Astrocyte of the cerebellum (primary cell): Measurements from ENCODE around the gene TRIM60.
"Not testable (repeated sequence)": the region's sequence is repeated elsewhere in the genome, so short reads cannot be mapped to it uniquely, and the experiment has no call there.

Source experiments
- DNase-seq: peaks from one replicate; pipeline ENCODE4 v3.0.0-alpha.2; 2011; ENCODE audit warnings: low read depth
- H3K4me3 ChIP-seq: 2 replicates; pipeline ENCODE4 v1.5.1; 2011; ENCODE audit warnings: mild to moderate bottlenecking, low read depth, low read length, moderate library complexity
- CTCF ChIP-seq: IDR thresholded peaks from 2 replicates; pipeline ENCODE4 v1.5.1; 2012; ENCODE audit warnings: low read length, low read depth, moderate library complexity, mild to moderate bottlenecking; ENCODE audit errors: missing control alignments
- in situ Hi-C: cut with HindIII; loops from 2 replicates; pipeline ENCODE4 v1.10.0; 2017; ENCODE audit warnings: low sequenced_read_pairs

TRIM60 gene

GRCh38 chr4:165053645-165054044 is 21.8 kb downstream of the TRIM60 start, which contains the start of gene TRIM75:
TRIM75 (plus strand) TSS chr4:165053866; CDS start chr4:165059148, 5,282 bp downstream.
- H3K4me3 ChIP-seq, result no peak within 1 kb of the TSS
- TF ChIP-seq CTCF, result no peak
- in situ Hi-C loops, result no loop called here
- DNase-seq, result no peak

GRCh38 chr4:165055601-165056000 is 23.8 kb downstream of the TRIM60 start:
- no peak for TF ChIP-seq CTCF
- in situ Hi-C loops, result no loop called here
- DNase-seq, result no peak
- H3K4me3 ChIP-seq, result no peak overlapping the region

- no peak overlapping the region for H3K4me3 ChIP-seq
- no peak for TF ChIP-seq CTCF
- no peak for DNase-seq
- in situ Hi-C loops, result no loop called here
Observed at GRCh38 chr4:165058666-165059065, 26.9 kb downstream of the TRIM60 start.

- in situ Hi-C loops, result no loop called here
- no peak overlapping the region for H3K4me3 ChIP-seq
- no peak for DNase-seq
- no peak for TF ChIP-seq CTCF
Observed at GRCh38 chr4:165059386-165059785, 27.6 kb downstream of the TRIM60 start.

- H3K4me3 ChIP-seq, result no peak overlapping the region
- TF ChIP-seq CTCF, result peak; percentile 37
- in situ Hi-C loops, result no loop called here
- no peak for DNase-seq
Observed at GRCh38 chr4:165060938-165061337, 29.1 kb downstream of the TRIM60 start.

GRCh38 chr4:165070560-165070959 is 38.8 kb downstream of the TRIM60 start:
- no peak for DNase-seq
- no peak for TF ChIP-seq CTCF
- in situ Hi-C loops, result no loop called here
- no peak overlapping the region for H3K4me3 ChIP-seq

GRCh38 chr4:165073346-165073745 is 41.5 kb downstream of the TRIM60 start:
- in situ Hi-C loops, H3K4me3 ChIP-seq, DNase-seq: not testable (repeated sequence)
